Epidermal melanocyte (primary cell): ENCODE results near the gene ACAN.
"Not testable (repeated sequence)": the region's sequence is repeated elsewhere in the genome, so short reads cannot be mapped to it uniquely, and the experiment has no call there.

Experiments used
- DNase-seq: peaks from one replicate; pipeline ENCODE4 v3.0.0; 2011; ENCODE audit warnings: low spot score; ENCODE audit not compliant: insufficient read length

Gene ACAN

DNA sequence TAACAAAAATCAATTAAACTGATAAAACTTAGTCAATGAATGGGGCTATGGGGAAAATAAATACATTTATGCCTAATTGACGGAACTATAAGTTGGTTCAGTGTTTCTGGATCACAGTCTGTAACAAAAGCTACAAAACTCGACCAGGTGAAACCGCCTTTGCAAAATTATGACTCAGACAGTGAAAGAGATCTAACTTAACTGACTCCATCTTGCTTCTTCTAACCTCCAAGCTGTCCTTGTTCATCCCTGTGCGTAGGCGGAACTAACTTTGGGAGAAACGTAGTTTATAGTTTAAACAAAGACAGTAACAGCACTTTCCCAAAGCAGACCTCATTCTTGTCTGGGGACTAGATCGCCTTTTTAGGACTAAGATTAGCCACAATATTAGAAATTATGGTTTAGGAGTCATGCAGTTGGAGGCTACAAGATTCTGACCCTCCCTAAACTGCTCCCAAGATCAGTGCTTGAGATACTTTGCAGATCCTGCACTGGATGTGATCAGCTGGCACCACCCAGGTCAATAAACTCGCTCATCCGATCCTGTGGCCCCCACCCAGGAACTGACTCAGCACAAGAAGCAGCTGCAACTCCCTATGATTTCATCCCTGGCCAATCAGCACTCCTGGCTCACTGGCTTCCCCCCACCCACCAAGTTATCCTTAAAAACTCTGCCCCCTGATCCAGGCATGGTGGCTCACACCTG lies 117.1 kb downstream of the ACAN start:
- DNase-seq: no peak

DNA sequence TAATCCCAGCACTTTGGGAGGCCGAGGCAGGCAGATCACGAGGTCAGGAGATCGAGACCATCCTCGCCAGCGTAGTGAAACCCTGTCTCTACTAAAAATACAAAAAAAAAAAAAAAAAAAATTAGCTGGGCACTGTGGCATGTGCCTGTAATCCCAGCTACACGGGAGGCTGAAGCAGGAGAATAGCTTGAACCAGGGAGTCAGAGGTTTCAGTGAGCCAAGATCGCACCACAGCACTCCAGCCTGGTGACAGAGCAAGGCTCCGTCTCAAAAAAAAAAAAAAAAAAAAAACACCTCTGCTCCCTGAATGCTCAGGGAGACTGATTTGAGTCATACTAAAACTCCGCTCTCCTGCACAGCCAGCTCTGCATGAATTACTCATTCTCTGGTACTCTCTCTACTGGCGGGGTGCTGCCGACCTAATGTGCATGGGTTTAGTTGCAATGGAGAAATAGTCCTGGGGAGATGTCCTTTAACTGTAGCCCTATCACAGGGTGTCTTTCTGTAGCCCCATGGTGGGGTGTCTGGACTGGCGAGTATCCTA lies 117.7 kb downstream of the ACAN start:
- not testable (repeated sequence) for DNase-seq
